ENCODE results near the gene ZBTB7C. TPM values are rescaled to one million over a fixed set of nuclear protein-coding genes. Genes with fewer than 3 reads are reported as not detected.

ZBTB7C gene
- total RNA-seq, 4 donors from 2014 or later: 26.0 to 50.6 (median 46.2) TPM

- peaks cover 8% of the 10 kb centered on the region for H3K4me1 ChIP-seq
- no peaks in the 10 kb centered on the region for H3K27me3 ChIP-seq
- H3K36me3 ChIP-seq: no peaks in the 10 kb centered on the region
- DNase-seq (ENCODE audit: low spot score in 2 of 2): no peak
- 100% methylated on average over 2 of the region's 4 CpGs for WGBS
- no peak for TF ChIP-seq POLR2A (IDR thresholded peaks at IDR 0.05)
- no peak for TF ChIP-seq EP300 (IDR thresholded peaks at IDR 0.05)
- TF ChIP-seq CTCF (IDR thresholded peaks at IDR 0.05): no peak
- TF ChIP-seq POLR2AphosphoS5 (IDR thresholded peaks at IDR 0.05): no peak
- no peak overlapping the region for H3K27ac ChIP-seq
- H3K4me3 ChIP-seq: no peak overlapping the region
- H3K9me3 ChIP-seq: no peaks in the 10 kb centered on the region
Measured at GRCh38 chr18:48398074-48398473, 11.1 kb downstream of the ZBTB7C start.

- DNase-seq (ENCODE audit: low spot score in 2 of 2): no peak
- TF ChIP-seq CTCF (IDR thresholded peaks at IDR 0.05): no peak
- TF ChIP-seq POLR2A (IDR thresholded peaks at IDR 0.05): no peak
- no peak for TF ChIP-seq POLR2AphosphoS5 (IDR thresholded peaks at IDR 0.05)
- TF ChIP-seq EP300 (IDR thresholded peaks at IDR 0.05): no peak
- H3K4me1 ChIP-seq: peaks cover 18% of the 10 kb centered on the region
- H3K36me3 ChIP-seq: no peaks in the 10 kb centered on the region
- no peak overlapping the region for H3K27ac ChIP-seq
- no peaks in the 10 kb centered on the region for H3K27me3 ChIP-seq
- WGBS: 72% methylated on average over 4 of the region's 4 CpGs
- H3K9me3 ChIP-seq: no peaks in the 10 kb centered on the region
- no peak overlapping the region for H3K4me3 ChIP-seq
Measured at GRCh38 chr18:48397021-48397420, 12.2 kb downstream of the ZBTB7C start.

GRCh38 chr18:48396561-48396960 is 12.6 kb downstream of the ZBTB7C start:
- no peak for DNase-seq (ENCODE audit: low spot score in 2 of 2)
- Histone ChIP-seq H3K9me3 (no peaks in the 10 kb centered on the region), H3K27me3 (no peaks in the 10 kb centered on the region), H3K4me1 (peaks cover 22% of the 10 kb centered on the region), H3K27ac (no peak overlapping the region), H3K36me3 (no peaks in the 10 kb centered on the region), H3K4me3 (no peak overlapping the region)
- 81% methylated on average over 5 of the region's 5 CpGs for WGBS
- TF ChIP-seq POLR2A (IDR thresholded peaks at IDR 0.05) (no peak), POLR2AphosphoS5 (IDR thresholded peaks at IDR 0.05) (no peak), CTCF (IDR thresholded peaks at IDR 0.05) (no peak), EP300 (IDR thresholded peaks at IDR 0.05) (no peak)

GRCh38 chr18:48395646-48396045 is 13.5 kb downstream of the ZBTB7C start:
- H3K27me3 ChIP-seq: no peaks in the 10 kb centered on the region
- no peak overlapping the region for H3K4me3 ChIP-seq
- no peaks in the 10 kb centered on the region for H3K36me3 ChIP-seq
- WGBS: 83% methylated on average over 1 of the region's 1 CpG
- no peak overlapping the region for H3K27ac ChIP-seq
- H3K9me3 ChIP-seq: no peaks in the 10 kb centered on the region
- H3K4me1 ChIP-seq: peaks cover 22% of the 10 kb centered on the region
- TF ChIP-seq POLR2AphosphoS5 (IDR thresholded peaks at IDR 0.05) (no peak), EP300 (IDR thresholded peaks at IDR 0.05) (no peak), CTCF (IDR thresholded peaks at IDR 0.05) (no peak), POLR2A (IDR thresholded peaks at IDR 0.05) (no peak)
- DNase-seq (ENCODE audit: low spot score in 2 of 2): no peak

GRCh38 chr18:48394176-48394575 is 15.0 kb downstream of the ZBTB7C start:
- Histone ChIP-seq H3K36me3 (no peaks in the 10 kb centered on the region), H3K9me3 (no peaks in the 10 kb centered on the region), H3K4me1 (peaks cover 22% of the 10 kb centered on the region), H3K27me3 (no peaks in the 10 kb centered on the region), H3K4me3 (no peak overlapping the region), H3K27ac (no peak overlapping the region)
- 84% methylated on average over 5 of the region's 5 CpGs for WGBS
- no peak for DNase-seq (ENCODE audit: low spot score in 2 of 2)
- TF ChIP-seq CTCF (IDR thresholded peaks at IDR 0.05): no peak
- TF ChIP-seq POLR2A (IDR thresholded peaks at IDR 0.05): no peak
- TF ChIP-seq POLR2AphosphoS5 (IDR thresholded peaks at IDR 0.05): no peak
- no peak for TF ChIP-seq EP300 (IDR thresholded peaks at IDR 0.05)
